ENCODE measurements around the gene VASP. TPM values are rescaled to one million over a fixed set of nuclear protein-coding genes. Genes with fewer than 3 reads are reported as not detected.
A peak's percentile ranks its signal among the peaks of the same experiment; 100 is the strongest.

Gene VASP
- total RNA-seq, 1 donor from 2014 or later, result 59.0 TPM

DNA sequence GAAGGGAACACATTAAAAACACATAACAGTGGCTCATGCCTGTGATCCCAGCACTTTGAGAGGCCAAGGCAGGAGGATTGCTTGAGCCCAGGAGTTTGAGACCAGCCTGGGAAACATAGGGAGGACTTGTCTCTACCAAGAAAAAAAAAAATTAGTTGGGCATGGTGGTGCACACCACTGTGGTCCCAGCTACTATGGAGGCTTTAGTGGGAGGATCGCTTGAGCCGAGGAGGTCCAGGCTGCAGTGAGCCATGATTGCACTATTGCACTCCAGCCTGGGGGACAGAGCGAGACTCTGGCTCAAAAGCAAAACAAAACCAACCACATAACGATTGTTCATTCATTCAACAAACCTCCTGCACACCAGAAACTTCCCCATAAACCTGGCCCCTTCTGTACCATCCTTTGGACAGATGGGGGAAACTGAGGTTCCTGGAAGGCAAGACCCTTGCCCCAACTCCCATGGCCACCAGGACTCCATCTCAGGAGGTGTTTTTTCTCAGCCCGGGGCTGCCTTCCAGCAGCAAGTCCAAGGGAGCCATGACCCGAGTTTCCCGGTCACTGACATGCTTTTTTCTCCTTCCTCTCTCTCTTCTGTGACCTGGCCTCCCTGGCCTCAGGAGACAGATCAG, 35.2 kb upstream of the VASP start:
- FAIRE-seq (no peak), DNase-seq (ENCODE audit: low read depth) (no peak)
- TF ChIP-seq, protein P1, sequence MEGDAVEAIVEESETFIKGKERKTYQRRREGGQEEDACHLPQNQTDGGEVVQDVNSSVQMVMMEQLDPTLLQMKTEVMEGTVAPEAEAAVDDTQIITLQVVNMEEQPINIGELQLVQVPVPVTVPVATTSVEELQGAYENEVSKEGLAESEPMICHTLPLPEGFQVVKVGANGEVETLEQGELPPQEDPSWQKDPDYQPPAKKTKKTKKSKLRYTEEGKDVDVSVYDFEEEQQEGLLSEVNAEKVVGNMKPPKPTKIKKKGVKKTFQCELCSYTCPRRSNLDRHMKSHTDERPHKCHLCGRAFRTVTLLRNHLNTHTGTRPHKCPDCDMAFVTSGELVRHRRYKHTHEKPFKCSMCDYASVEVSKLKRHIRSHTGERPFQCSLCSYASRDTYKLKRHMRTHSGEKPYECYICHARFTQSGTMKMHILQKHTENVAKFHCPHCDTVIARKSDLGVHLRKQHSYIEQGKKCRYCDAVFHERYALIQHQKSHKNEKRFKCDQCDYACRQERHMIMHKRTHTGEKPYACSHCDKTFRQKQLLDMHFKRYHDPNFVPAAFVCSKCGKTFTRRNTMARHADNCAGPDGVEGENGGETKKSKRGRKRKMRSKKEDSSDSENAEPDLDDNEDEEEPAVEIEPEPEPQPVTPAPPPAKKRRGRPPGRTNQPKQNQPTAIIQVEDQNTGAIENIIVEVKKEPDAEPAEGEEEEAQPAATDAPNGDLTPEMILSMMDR (IDR thresholded peaks at IDR 0.05; ENCODE audit: insufficient read depth, low read length, severe bottlenecking), result no peak
- Histone ChIP-seq H3K27me3 (ENCODE audit: control insufficient read depth, insufficient read depth, low read length) (no peaks in the 10 kb centered on the region), H3K36me3 (ENCODE audit: control insufficient read depth, insufficient read depth, low read length) (peaks cover 3% of the 10 kb centered on the region), H3K4me3 (ENCODE audit: low read depth, low read length) (no peak overlapping the region)

DNA sequence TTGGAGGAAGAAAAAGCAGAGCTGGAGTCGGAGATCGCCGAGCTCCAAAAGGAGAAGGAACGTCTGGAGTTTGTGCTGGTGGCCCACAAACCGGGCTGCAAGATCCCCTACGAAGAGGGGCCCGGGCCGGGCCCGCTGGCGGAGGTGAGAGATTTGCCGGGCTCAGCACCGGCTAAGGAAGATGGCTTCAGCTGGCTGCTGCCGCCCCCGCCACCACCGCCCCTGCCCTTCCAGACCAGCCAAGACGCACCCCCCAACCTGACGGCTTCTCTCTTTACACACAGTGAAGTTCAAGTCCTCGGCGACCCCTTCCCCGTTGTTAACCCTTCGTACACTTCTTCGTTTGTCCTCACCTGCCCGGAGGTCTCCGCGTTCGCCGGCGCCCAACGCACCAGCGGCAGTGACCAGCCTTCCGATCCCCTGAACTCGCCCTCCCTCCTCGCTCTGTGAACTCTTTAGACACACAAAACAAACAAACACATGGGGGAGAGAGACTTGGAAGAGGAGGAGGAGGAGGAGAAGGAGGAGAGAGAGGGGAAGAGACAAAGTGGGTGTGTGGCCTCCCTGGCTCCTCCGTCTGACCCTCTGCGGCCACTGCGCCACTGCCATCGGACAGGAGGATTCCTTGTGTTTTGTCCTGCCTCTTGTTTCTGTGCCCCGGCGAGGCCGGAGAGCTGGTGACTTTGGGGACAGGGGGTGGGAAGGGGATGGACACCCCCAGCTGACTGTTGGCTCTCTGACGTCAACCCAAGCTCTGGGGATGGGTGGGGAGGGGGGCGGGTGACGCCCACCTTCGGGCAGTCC, 34.5 kb upstream of the VASP start:
- TF ChIP-seq, protein P1 (IDR thresholded peaks at IDR 0.05; ENCODE audit: insufficient read depth, low read length, severe bottlenecking), result no peak
- DNase-seq (ENCODE audit: low read depth), result no peak
- no peak overlapping the region for H3K4me3 ChIP-seq (ENCODE audit: low read depth, low read length)
- H3K36me3 ChIP-seq (ENCODE audit: control insufficient read depth, insufficient read depth, low read length), result peaks cover 3% of the 10 kb centered on the region
- FAIRE-seq, result no peak
- no peaks in the 10 kb centered on the region for H3K27me3 ChIP-seq (ENCODE audit: control insufficient read depth, insufficient read depth, low read length)

DNA sequence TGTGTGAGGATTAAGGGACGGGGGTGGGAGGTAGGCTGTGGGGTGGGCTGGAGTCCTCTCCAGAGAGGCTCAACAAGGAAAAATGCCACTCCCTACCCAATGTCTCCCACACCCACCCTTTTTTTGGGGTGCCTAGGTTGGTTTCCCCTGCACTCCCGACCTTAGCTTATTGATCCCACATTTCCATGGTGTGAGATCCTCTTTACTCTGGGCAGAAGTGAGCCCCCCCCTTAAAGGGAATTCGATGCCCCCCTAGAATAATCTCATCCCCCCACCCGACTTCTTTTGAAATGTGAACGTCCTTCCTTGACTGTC, 34.0 kb upstream of the VASP start:
- Histone ChIP-seq H3K27me3 (ENCODE audit: control insufficient read depth, insufficient read depth, low read length) (no peaks in the 10 kb centered on the region), H3K36me3 (ENCODE audit: control insufficient read depth, insufficient read depth, low read length) (peaks cover 3% of the 10 kb centered on the region), H3K4me3 (ENCODE audit: low read depth, low read length) (no peak overlapping the region)
- DNase-seq (ENCODE audit: low read depth) (no peak), FAIRE-seq (no peak)
- TF ChIP-seq, protein P1 (IDR thresholded peaks at IDR 0.05; ENCODE audit: insufficient read depth, low read length, severe bottlenecking), result no peak

DNA sequence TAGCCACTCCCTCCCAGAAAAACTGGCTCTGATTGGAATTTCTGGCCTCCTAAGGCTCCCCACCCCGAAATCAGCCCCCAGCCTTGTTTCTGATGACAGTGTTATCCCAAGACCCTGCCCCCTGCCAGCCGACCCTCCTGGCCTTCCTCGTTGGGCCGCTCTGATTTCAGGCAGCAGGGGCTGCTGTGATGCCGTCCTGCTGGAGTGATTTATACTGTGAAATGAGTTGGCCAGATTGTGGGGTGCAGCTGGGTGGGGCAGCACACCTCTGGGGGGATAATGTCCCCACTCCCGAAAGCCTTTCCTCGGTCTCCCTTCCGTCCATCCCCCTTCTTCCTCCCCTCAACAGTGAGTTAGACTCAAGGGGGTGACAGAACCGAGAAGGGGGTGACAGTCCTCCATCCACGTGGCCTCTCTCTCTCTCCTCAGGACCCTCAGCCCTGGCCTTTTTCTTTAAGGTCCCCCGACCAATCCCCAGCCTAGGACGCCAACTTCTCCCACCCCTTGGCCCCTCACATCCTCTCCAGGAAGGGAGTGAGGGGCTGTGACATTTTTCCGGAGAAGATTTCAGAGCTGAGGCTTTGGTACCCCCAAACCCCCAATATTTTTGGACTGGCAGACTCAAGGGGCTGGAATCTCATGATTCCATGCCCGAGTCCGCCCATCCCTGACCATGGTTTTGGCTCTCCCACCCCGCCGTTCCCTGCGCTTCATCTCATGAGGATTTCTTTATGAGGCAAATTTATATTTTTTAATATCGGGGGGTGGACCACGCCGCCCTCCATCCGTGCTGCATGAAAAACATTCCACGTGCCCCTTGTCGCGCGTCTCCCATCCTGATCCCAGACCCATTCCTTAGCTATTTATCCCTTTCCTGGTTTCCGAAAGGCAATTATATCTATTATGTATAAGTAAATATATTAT, 33.3 kb upstream of the VASP start:
- Histone ChIP-seq H3K36me3 (ENCODE audit: control insufficient read depth, insufficient read depth, low read length) (peaks cover 3% of the 10 kb centered on the region), H3K27me3 (ENCODE audit: control insufficient read depth, insufficient read depth, low read length) (no peaks in the 10 kb centered on the region), H3K4me3 (ENCODE audit: low read depth, low read length) (no peak overlapping the region)
- FAIRE-seq (no peak), DNase-seq (ENCODE audit: low read depth) (no peak)
- TF ChIP-seq, protein P1 (IDR thresholded peaks at IDR 0.05; ENCODE audit: insufficient read depth, low read length, severe bottlenecking), result no peak

DNA sequence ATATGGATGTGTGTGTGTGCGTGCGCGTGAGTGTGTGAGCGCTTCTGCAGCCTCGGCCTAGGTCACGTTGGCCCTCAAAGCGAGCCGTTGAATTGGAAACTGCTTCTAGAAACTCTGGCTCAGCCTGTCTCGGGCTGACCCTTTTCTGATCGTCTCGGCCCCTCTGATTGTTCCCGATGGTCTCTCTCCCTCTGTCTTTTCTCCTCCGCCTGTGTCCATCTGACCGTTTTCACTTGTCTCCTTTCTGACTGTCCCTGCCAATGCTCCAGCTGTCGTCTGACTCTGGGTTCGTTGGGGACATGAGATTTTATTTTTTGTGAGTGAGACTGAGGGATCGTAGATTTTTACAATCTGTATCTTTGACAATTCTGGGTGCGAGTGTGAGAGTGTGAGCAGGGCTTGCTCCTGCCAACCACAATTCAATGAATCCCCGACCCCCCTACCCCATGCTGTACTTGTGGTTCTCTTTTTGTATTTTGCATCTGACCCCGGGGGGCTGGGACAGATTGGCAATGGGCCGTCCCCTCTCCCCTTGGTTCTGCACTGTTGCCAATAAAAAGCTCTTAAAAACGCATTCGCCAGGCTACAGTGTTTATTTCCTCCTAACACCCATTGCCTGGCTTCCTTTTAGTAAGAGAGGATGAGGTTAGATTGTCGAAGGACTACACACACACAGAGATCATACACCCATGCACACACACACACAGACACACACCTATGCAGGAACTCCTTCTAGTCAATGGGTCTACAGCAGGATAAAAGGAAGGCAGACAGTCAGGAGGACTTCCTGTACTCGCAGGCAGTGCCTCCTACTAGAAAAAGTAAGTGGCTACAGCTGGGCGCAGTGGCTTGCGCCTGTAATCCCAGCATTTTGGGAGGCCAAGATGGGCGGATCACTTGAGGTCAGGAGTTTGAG, 32.4 kb upstream of the VASP start:
- no peaks in the 10 kb centered on the region for H3K27me3 ChIP-seq (ENCODE audit: control insufficient read depth, insufficient read depth, low read length)
- peak; percentile 47 for DNase-seq (ENCODE audit: low read depth)
- TF ChIP-seq, protein P1 (IDR thresholded peaks at IDR 0.05; ENCODE audit: insufficient read depth, low read length, severe bottlenecking), result no peak
- H3K4me3 ChIP-seq (ENCODE audit: low read depth, low read length), result no peak overlapping the region
- no peak for FAIRE-seq
- peaks cover 3% of the 10 kb centered on the region for H3K36me3 ChIP-seq (ENCODE audit: control insufficient read depth, insufficient read depth, low read length)

Data from bronchial epithelial cell (primary cell).